Glutamatergic neuron (in vitro differentiated cells): ENCODE data around the gene ATXN2L. TPM values are rescaled to one million over a fixed set of nuclear protein-coding genes. Genes with fewer than 3 reads are reported as not detected.

Experiments used
- DNase-seq: peaks from one replicate; pipeline ENCODE4 v3.0.0; 2022
- H3K27ac Mint-ChIP-seq: one replicate; pipeline ENCODE4 v1.8.0; 2020; ENCODE audit warnings: mild to moderate bottlenecking, mixed read lengths, inconsistent platforms; ENCODE audit not compliant: unreplicated experiment
- H3K27me3 Mint-ChIP-seq: one replicate; pipeline ENCODE4 v1.8.0; 2020; ENCODE audit warnings: mild to moderate bottlenecking, moderate library complexity, mixed read lengths, inconsistent platforms; ENCODE audit not compliant: unreplicated experiment
- H3K36me3 Mint-ChIP-seq: one replicate; pipeline ENCODE4 v1.8.0; 2020; ENCODE audit warnings: mild to moderate bottlenecking, mixed read lengths, inconsistent platforms; ENCODE audit not compliant: unreplicated experiment
- H3K4me1 Mint-ChIP-seq: one replicate; pipeline ENCODE4 v1.8.0; 2020; ENCODE audit warnings: mild to moderate bottlenecking, low read depth, mixed read lengths, inconsistent platforms; ENCODE audit not compliant: unreplicated experiment
- H3K4me3 Mint-ChIP-seq: one replicate; pipeline ENCODE4 v1.8.0; 2020; ENCODE audit warnings: mild to moderate bottlenecking, mixed read lengths, inconsistent platforms; ENCODE audit not compliant: unreplicated experiment
- H3K9me3 Mint-ChIP-seq: one replicate; pipeline ENCODE4 v1.8.0; 2020; ENCODE audit warnings: mild to moderate bottlenecking, moderate library complexity, mixed read lengths, inconsistent platforms; ENCODE audit not compliant: unreplicated experiment
- total RNA-seq: library from RNA; stranded (reverse); fragmentation: NEBNext Ultra II Directional; extraction: Animal tissue kit (Norgen Biotek cat#: 25700); gene quantifications from one replicate; pipeline ENCODE4 v1.2.1, GENCODE V29; 2021; ENCODE audit not compliant: unreplicated experiment
- TF ChIP-seq, protein P1 (sequence below): fragments of 200-600 bp; sonication (generic); IDR thresholded peaks from one replicate; pipeline ENCODE4 v1.5.0; 2021; ENCODE audit not compliant: partially characterized antibody, unreplicated experiment

Gene ATXN2L
- total RNA-seq, 1 donor from 2014 or later: 261 TPM

DNA sequence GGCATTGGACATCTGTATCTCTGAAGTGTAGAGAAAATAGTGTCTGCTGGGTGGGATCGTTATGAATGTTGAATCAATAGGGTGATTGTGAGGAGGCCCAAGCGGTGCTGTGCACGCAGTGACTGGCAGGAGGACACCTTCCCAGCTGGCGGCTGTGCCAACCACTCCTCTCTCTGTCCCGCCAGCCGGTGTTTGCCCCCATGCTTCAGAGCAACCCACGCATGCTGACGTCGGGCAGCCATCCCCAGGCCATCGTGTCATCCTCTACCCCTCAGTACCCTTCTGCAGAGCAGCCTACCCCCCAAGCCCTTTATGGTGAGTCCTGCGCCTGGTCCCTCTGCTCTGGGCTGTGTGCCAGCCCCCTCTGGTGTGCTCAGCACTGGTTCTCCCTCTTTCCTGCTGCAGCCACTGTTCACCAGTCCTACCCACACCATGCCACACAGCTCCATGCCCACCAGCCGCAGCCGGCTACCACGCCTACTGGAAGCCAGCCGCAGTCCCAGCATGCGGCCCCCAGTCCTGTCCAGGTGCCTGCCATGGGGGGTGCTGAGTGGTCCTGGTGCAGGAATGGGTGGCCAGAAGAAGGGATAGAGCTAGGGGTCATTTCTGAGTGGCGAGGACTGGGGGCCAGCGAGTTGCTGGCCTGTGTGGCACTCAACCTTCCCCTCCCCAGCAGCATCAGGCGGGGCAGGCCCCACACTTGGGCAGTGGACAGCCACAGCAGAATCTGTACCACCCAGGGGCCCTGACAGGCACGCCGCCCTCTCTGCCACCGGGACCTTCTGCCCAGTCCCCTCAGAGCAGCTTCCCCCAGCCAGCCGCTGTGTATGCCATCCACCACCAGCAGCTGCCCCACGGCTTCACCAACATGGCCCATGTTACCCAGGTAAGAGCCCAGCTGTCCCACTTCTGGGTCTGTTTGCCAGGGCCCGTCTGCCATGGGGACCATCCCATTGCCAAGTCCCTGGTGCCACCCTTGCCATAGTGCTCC lies 12.4 kb downstream of the ATXN2L start:
- TF ChIP-seq, protein P1, sequence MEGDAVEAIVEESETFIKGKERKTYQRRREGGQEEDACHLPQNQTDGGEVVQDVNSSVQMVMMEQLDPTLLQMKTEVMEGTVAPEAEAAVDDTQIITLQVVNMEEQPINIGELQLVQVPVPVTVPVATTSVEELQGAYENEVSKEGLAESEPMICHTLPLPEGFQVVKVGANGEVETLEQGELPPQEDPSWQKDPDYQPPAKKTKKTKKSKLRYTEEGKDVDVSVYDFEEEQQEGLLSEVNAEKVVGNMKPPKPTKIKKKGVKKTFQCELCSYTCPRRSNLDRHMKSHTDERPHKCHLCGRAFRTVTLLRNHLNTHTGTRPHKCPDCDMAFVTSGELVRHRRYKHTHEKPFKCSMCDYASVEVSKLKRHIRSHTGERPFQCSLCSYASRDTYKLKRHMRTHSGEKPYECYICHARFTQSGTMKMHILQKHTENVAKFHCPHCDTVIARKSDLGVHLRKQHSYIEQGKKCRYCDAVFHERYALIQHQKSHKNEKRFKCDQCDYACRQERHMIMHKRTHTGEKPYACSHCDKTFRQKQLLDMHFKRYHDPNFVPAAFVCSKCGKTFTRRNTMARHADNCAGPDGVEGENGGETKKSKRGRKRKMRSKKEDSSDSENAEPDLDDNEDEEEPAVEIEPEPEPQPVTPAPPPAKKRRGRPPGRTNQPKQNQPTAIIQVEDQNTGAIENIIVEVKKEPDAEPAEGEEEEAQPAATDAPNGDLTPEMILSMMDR: no peak
- Mint-ChIP-seq H3K27me3 (peaks cover 7% of the 10 kb centered on the region), H3K27ac (no peak overlapping the region), H3K4me3 (no peak overlapping the region), H3K4me1 (peaks cover 2% of the 10 kb centered on the region), H3K36me3 (peaks cover 8% of the 10 kb centered on the region), H3K9me3 (peaks cover 7% of the 10 kb centered on the region)
- no peak for DNase-seq

DNA sequence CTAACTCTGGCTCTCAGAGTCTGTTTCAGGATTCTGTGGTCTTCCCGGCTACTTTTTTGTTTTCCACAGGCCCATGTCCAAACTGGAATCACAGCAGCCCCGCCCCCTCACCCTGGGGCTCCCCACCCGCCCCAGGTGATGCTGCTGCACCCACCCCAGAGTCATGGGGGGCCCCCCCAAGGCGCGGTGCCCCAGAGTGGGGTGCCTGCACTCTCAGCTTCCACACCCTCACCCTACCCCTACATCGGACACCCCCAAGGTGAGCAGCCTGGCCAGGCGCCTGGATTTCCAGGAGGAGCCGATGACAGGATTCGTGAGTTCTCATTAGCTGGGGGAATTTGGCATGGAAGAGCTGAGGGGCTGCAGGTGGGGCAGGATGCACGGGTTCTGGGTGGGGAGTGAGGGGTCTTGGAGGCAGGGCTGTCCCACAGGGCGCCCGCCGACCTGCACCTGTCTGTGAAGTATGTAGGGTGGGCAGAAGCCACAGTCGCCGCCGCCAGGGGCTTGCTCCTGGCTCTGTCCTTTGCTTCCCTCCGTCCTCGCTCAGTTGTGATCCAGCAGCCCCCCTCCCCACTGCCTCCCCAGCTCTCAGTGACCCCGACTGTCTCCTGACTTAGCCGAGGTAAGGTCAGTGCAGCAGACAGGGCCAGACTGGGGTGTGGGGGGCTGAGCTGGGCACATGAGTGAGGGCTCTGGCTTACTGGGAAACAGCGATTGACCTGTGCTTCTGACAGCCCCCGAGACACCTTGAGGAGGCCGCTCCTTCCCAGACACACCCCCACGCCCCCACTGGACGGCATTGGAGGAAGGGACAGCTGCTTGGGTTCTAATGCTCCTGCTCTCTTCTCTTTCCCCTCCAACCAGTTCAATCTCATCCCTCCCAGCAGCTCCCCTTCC lies 13.3 kb downstream of the ATXN2L start:
- TF ChIP-seq, protein P1: no peak
- H3K4me3 Mint-ChIP-seq: no peak overlapping the region
- H3K4me1 Mint-ChIP-seq: no peaks in the 10 kb centered on the region
- H3K9me3 Mint-ChIP-seq: peaks cover 7% of the 10 kb centered on the region
- peaks cover 7% of the 10 kb centered on the region for H3K27me3 Mint-ChIP-seq
- no peak for DNase-seq
- no peak overlapping the region for H3K27ac Mint-ChIP-seq
- peaks cover 6% of the 10 kb centered on the region for H3K36me3 Mint-ChIP-seq

DNA sequence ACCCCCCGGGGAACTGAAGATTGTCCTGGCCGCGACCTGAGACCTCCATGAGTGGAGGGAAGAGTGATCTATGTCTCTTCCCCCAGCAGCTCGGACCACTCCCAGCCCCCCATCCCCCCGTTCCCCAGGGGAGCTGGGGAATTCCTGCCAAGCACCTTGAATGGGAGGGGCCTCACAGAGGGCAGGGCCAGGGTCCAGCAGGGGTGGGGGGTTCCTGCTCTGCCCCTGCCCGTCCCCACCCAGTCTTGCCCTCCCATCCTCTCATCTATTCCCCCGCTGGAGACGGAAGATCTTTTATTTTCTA lies 13.9 kb downstream of the ATXN2L start:
- DNase-seq: no peak
- TF ChIP-seq, protein P1: no peak
- Mint-ChIP-seq H3K36me3 (peaks cover 6% of the 10 kb centered on the region), H3K27me3 (peaks cover 7% of the 10 kb centered on the region), H3K4me1 (no peaks in the 10 kb centered on the region), H3K27ac (no peak overlapping the region), H3K9me3 (peaks cover 7% of the 10 kb centered on the region), H3K4me3 (no peak overlapping the region)

DNA sequence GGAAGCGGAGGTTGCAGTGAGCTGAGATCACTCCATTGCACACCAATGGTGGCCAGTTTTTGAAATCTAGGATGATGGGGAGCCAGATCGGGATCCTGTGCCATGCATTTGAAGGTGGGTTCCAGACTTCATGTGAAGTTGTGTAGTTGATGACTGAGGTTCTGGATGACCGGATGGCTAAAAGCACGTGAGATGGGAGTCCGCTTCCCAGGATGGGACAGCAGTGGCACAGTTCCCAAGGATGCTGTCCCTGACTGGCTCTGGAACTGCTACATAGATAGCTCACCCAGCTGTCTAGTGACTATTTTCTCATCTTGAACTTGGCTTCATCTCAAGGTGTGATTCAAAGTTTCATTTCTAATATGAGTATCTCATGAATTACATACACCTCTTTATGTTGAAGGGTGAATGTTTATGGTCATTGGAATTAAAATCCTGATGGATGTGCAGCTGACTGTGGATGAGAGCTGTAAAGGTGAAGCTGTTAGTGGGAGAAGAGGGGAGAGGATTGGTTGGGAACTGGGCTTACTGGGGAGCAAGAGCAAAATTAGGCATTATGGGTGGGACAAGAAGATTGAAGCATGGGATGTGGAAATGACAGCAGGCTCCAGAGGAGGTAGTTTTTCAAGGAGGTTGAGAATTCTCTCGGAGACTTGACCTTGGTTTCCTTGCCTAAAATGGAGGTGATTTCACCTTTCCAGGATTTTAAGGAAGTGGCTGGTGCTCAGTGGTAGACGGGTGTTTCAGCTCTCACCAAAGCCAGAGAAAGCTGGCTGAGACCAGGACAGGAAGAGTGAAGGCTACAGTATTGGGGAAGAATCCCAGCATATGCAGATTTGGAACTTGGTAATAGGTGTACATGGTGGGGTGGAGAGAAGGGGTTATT lies 15.1 kb downstream of the ATXN2L start:
- peaks cover 2% of the 10 kb centered on the region for H3K27me3 Mint-ChIP-seq
- TF ChIP-seq, protein P1: no peak
- H3K36me3 Mint-ChIP-seq: peaks cover 6% of the 10 kb centered on the region
- H3K27ac Mint-ChIP-seq: peak overlapping the region; percentile 17
- H3K9me3 Mint-ChIP-seq: peaks cover 7% of the 10 kb centered on the region
- DNase-seq: no peak
- peak overlapping the region; percentile 53 for H3K4me3 Mint-ChIP-seq
- H3K4me1 Mint-ChIP-seq: no peaks in the 10 kb centered on the region
